Right atrium auricular region (tissue), 2 donors: ENCODE results near the gene SEC14L5. TPM values are rescaled to one million over a fixed set of nuclear protein-coding genes. Genes with fewer than 3 reads are reported as not detected.
A peak's percentile ranks its signal among the peaks of the same experiment; 100 is the strongest.
"Not testable (repeated sequence)": the region's sequence is repeated elsewhere in the genome, so short reads cannot be mapped to it uniquely, and the experiment has no call there.

Source experiments
- DNase-seq: peaks from one replicate; pipeline ENCODE4 v3.0.0-alpha.2; 2019; ENCODE audit warnings: low spot score
- H3K27ac ChIP-seq, 2 donors: fragments of 200-600 bp; sonication (generic); 1 replicate in 1 of 2; 2 replicates in 1 of 2; pipeline ENCODE4 v1.5.1; 2016 to 2019
- H3K27me3 ChIP-seq, 2 donors: fragments of 200-600 bp; sonication (generic); one replicate each; pipeline versions ENCODE4 v1.5.1 to v1.6.0; 2017 to 2019
- H3K36me3 ChIP-seq: fragments of 200-600 bp; sonication (generic); one replicate; pipeline ENCODE4 v1.5.1; 2016
- H3K4me1 ChIP-seq, 2 donors: fragments of 200-600 bp; sonication (generic); one replicate each; pipeline versions ENCODE4 v1.5.1 to v1.6.0; 2017 to 2019
- H3K4me3 ChIP-seq, 2 donors: fragments of 200-600 bp; sonication (generic); 1 replicate in 1 of 2; 2 replicates in 1 of 2; pipeline ENCODE4 v1.5.1; 2017 to 2019; ENCODE audit warnings: mild to moderate bottlenecking in 1 of 2, moderate library complexity in 1 of 2
- H3K9me3 ChIP-seq, 2 donors: fragments of 200-600 bp; sonication (generic); one replicate each; pipeline ENCODE4 v1.5.1; 2019
- total RNA-seq, 2 donors: library from RNA; depleted of rRNA; stranded (reverse); fragments of >200 nt; gene quantifications; one replicate each; pipeline ENCODE4 v1.1.0, GENCODE V29; 2016
- TF ChIP-seq, protein P1 (sequence below), 2 donors: fragments of 200-600 bp; sonication (generic); IDR thresholded peaks; one replicate each; pipeline ENCODE4 v1.5.1; 2019; ENCODE audit warnings: antibody characterized with exemption in 2 of 2

The SEC14L5 gene
- total RNA-seq, 2 donors from 2014 or later, result 0.28 to 2.0 TPM

DNA sequence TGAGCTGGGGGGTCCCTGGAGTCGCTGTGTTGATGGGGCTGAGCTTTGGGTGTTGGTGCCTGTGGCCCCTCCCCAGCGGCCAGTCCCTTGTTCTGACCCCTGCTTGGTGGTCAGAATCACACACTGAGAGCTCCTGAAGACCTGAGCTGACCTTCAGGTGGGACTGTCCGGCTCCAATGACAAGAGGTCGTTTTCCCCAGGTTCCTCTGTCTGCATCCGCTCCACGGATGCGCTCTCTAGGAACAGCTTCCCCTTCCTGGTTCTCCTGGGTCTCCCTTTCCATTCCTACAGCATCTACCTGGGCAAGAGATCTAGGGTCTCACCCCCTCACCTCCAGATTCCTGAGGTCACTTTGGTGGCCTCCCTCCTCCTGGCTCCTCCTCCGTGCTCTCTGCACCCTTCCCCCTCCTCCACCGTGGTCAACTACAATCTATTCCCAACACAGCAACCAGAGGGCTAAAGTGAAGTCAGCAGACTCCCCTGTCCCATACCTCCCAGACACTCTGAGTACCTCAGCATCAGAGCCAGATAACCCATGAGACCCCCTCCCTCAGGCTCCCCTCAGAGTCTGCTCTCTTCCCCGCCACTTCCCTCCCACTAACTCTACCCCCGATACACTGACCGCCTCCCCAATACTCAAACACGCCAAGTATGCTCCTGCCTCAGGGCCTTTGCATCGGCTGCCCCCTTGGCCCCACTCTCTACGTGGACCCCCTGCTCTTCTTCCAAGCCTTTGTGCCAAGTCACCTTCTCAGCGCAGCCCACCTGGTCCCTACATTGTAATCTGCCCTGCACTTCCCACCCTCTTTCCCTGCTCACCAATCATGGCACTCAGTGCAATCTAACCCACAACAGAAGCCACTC lies 9.0 kb upstream of the SEC14L5 start:
- H3K27me3 ChIP-seq, result no peaks in the 10 kb centered on the region
- no peak for DNase-seq
- peaks cover 0 to 20% of the 10 kb centered on the region in 2 donors for H3K4me1 ChIP-seq
- H3K4me3 ChIP-seq, result no peak overlapping the region
- H3K9me3 ChIP-seq, result no peaks in the 10 kb centered on the region
- no peak overlapping the region for H3K27ac ChIP-seq
- TF ChIP-seq, protein P1, sequence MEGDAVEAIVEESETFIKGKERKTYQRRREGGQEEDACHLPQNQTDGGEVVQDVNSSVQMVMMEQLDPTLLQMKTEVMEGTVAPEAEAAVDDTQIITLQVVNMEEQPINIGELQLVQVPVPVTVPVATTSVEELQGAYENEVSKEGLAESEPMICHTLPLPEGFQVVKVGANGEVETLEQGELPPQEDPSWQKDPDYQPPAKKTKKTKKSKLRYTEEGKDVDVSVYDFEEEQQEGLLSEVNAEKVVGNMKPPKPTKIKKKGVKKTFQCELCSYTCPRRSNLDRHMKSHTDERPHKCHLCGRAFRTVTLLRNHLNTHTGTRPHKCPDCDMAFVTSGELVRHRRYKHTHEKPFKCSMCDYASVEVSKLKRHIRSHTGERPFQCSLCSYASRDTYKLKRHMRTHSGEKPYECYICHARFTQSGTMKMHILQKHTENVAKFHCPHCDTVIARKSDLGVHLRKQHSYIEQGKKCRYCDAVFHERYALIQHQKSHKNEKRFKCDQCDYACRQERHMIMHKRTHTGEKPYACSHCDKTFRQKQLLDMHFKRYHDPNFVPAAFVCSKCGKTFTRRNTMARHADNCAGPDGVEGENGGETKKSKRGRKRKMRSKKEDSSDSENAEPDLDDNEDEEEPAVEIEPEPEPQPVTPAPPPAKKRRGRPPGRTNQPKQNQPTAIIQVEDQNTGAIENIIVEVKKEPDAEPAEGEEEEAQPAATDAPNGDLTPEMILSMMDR (IDR thresholded peaks at IDR 0.05), result no peak
- H3K36me3 ChIP-seq, result no peaks in the 10 kb centered on the region

DNA sequence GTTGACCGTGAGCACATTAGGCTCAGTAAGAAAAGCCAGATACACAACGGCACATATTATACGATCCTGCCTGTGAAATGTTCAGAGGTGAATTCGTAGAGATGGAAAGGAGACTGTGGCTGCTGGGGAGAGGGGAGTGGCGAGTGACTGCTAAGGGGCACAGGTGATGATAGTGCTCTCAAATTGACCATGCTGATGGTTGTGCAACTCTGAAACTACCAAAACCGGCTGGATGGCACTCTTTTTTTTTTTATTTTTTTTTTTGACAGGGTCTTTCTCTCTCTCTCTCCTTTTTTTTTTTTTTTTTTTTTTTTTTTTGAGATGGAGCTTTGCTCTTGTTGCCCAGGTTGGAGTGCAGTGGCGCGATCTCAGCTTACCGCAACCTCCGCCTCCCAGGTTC lies 8.1 kb upstream of the SEC14L5 start:
- Histone ChIP-seq H3K27me3 (no peaks in the 10 kb centered on the region), H3K4me1 (peaks cover 0 to 11% of the 10 kb centered on the region in 2 donors), H3K4me3 (no peak overlapping the region), H3K27ac (no peak overlapping the region), H3K36me3 (no peaks in the 10 kb centered on the region), H3K9me3 (no peaks in the 10 kb centered on the region)
- no peak for DNase-seq
- TF ChIP-seq, protein P1 (IDR thresholded peaks at IDR 0.05), result no peak

DNA sequence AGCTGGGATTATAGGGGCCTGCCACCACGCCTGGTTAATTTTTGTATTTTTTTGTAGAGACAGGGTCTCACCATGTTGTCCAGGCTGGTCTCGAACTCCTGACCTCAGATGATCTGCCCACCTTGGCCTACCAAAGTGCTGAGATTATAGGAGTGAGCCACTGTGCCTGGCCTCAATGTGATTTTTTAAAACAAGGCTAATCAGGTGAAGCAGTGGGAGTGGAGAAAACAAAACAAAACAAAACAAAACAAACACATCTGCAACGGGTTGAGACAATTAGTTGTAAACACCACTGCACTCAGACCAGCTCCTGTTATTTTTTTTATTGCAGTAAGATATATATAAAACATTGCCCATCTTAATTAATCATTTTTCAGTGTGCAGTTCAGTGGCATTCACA lies 6.5 kb upstream of the SEC14L5 start:
- not testable (repeated sequence) for H3K4me3 ChIP-seq, H3K27me3 ChIP-seq, H3K4me1 ChIP-seq, H3K9me3 ChIP-seq, H3K27ac ChIP-seq, DNase-seq, H3K36me3 ChIP-seq

DNA sequence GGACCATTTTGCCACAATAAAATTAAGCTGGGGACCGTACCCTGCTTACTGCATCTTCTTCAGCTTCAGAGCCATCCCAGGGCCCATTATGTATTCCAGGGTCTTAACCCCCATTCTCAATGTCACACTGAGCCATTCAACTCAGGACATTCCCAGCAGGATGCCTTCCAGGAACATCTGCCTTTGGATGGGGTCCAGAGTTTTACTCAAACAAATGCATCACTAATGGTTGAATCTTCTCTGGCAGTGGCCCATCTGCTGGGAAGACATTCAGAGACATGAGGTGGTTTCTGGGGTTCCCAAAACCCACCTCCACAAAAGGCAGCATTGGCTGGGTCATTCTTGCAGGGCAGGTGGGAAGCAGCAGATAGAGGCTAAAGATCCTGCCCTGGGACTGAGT lies 3.4 kb upstream of the SEC14L5 start:
- no peak for DNase-seq
- Histone ChIP-seq H3K36me3 (no peaks in the 10 kb centered on the region), H3K27me3 (no peaks in the 10 kb centered on the region), H3K27ac (no peak overlapping the region), H3K9me3 (no peaks in the 10 kb centered on the region), H3K4me3 (no peak overlapping the region), H3K4me1 (peaks cover 0 to 21% of the 10 kb centered on the region in 2 donors)
- TF ChIP-seq, protein P1 (IDR thresholded peaks at IDR 0.05), result no peak

DNA sequence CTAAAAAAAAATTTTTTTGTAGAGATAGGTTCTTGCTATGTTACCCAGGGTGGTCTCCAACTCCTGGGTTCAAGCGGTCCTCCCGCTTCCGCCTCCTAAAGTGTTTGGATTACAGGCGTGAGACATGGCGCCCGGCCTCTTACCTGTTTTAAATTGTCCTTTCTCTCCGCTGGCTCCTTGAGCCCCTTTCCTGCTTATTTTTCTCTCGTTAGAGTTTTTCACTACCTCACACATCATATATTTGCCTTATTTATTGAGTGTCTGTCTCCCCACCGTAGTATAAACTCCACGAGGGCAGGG lies 760 bp upstream of the SEC14L5 start:
- H3K4me1 ChIP-seq, result peaks cover 0 to 21% of the 10 kb centered on the region in 2 donors
- H3K27ac ChIP-seq, result peak overlapping the region in 1 of 2 donors; percentile 4
- no peaks in the 10 kb centered on the region for H3K36me3 ChIP-seq
- peak overlapping the region; percentile 37 to 53 for H3K4me3 ChIP-seq
- TF ChIP-seq, protein P1 (IDR thresholded peaks at IDR 0.05), result no peak
- no peaks in the 10 kb centered on the region for H3K27me3 ChIP-seq
- no peak for DNase-seq
- no peaks in the 10 kb centered on the region for H3K9me3 ChIP-seq

DNA sequence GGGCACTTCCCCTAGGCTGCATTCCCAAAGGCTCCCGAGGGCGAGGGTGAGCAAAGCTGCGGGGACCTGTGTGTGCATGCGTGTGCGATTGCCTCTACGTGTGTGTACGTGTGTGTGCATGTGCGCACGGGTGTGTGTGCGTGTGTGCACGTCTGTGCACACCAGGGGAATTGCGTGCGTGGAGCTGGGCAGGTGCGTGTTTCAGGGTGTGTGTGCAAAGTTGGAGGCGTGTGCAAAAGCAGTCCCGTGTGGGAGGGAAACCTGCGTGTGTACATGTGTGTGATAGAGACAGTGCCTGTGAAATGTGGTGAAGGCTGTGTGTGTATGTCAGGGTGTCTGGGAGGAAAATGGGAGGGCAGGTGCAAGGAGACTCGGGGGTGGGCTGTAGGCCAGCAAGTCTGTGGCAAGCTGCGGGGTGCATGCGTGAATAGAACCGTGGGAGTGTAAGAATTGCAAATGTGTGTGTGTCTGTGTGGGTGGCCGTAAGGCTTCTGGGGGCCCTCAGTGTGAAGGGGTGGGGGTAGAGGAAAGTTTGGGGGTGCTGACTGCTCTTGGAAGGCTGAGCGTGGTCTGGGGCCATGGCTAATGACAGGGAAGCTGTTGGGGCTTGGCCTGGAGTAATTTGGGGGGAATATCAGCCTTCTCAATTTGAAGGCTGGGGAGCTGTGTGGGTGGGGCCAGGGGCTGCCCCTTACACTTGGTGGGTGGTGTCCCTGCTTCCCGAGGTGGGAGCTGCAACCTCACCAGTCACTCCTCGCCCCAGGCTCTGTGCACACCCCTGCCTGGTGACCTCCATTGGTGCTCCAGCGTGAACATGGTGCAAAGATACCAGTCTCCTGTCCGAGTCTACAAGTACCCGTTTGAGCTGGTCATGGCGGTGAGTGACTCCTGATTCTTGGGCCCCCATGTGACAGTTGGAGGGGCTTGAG lies 644 bp downstream of the SEC14L5 start:
- H3K4me3 ChIP-seq, result peak overlapping the region in 1 of 2 donors; percentile 53
- DNase-seq, result no peak
- H3K27ac ChIP-seq, result no peak overlapping the region
- no peaks in the 10 kb centered on the region for H3K9me3 ChIP-seq
- no peaks in the 10 kb centered on the region for H3K27me3 ChIP-seq
- peaks cover 0 to 21% of the 10 kb centered on the region in 2 donors for H3K4me1 ChIP-seq
- no peaks in the 10 kb centered on the region for H3K36me3 ChIP-seq
- TF ChIP-seq, protein P1 (IDR thresholded peaks at IDR 0.05), result no peak
